Measurements from ENCODE around the gene KIF21B. TPM values are rescaled to one million over a fixed set of nuclear protein-coding genes. Genes with fewer than 3 reads are reported as not detected.

The KIF21B gene
- total and polyA plus RNA-seq, 2 experiments from 2014 or later: 4.6 to 34.3 TPM

DNA sequence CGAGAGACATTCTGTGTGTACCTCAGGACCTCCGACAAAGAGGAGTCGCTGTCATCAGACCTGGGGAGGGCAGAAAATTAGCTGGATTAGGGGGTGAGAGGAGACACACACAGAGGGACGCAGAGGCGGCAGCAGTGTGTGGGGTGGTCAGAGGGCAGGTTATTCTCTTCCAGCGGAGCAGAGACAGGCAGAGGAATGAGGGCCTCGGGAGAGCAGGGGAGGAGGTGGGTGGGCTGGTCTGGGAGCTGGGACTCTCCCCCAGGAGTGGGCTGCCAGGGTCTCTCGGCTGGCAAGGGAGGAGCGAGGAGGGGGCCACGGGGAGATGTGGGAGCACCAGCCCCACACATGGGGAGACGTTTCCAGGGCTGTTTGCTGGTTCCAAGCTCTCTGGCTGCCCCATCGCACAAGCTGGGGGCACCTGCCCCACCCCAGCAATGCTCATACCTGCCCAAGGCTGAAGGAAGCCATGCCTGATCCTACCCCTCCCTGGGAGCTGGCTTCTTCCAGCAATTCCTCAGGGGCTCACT is 40.4 kb downstream of the KIF21B start (continued):
- TF ChIP-seq, protein P1, sequence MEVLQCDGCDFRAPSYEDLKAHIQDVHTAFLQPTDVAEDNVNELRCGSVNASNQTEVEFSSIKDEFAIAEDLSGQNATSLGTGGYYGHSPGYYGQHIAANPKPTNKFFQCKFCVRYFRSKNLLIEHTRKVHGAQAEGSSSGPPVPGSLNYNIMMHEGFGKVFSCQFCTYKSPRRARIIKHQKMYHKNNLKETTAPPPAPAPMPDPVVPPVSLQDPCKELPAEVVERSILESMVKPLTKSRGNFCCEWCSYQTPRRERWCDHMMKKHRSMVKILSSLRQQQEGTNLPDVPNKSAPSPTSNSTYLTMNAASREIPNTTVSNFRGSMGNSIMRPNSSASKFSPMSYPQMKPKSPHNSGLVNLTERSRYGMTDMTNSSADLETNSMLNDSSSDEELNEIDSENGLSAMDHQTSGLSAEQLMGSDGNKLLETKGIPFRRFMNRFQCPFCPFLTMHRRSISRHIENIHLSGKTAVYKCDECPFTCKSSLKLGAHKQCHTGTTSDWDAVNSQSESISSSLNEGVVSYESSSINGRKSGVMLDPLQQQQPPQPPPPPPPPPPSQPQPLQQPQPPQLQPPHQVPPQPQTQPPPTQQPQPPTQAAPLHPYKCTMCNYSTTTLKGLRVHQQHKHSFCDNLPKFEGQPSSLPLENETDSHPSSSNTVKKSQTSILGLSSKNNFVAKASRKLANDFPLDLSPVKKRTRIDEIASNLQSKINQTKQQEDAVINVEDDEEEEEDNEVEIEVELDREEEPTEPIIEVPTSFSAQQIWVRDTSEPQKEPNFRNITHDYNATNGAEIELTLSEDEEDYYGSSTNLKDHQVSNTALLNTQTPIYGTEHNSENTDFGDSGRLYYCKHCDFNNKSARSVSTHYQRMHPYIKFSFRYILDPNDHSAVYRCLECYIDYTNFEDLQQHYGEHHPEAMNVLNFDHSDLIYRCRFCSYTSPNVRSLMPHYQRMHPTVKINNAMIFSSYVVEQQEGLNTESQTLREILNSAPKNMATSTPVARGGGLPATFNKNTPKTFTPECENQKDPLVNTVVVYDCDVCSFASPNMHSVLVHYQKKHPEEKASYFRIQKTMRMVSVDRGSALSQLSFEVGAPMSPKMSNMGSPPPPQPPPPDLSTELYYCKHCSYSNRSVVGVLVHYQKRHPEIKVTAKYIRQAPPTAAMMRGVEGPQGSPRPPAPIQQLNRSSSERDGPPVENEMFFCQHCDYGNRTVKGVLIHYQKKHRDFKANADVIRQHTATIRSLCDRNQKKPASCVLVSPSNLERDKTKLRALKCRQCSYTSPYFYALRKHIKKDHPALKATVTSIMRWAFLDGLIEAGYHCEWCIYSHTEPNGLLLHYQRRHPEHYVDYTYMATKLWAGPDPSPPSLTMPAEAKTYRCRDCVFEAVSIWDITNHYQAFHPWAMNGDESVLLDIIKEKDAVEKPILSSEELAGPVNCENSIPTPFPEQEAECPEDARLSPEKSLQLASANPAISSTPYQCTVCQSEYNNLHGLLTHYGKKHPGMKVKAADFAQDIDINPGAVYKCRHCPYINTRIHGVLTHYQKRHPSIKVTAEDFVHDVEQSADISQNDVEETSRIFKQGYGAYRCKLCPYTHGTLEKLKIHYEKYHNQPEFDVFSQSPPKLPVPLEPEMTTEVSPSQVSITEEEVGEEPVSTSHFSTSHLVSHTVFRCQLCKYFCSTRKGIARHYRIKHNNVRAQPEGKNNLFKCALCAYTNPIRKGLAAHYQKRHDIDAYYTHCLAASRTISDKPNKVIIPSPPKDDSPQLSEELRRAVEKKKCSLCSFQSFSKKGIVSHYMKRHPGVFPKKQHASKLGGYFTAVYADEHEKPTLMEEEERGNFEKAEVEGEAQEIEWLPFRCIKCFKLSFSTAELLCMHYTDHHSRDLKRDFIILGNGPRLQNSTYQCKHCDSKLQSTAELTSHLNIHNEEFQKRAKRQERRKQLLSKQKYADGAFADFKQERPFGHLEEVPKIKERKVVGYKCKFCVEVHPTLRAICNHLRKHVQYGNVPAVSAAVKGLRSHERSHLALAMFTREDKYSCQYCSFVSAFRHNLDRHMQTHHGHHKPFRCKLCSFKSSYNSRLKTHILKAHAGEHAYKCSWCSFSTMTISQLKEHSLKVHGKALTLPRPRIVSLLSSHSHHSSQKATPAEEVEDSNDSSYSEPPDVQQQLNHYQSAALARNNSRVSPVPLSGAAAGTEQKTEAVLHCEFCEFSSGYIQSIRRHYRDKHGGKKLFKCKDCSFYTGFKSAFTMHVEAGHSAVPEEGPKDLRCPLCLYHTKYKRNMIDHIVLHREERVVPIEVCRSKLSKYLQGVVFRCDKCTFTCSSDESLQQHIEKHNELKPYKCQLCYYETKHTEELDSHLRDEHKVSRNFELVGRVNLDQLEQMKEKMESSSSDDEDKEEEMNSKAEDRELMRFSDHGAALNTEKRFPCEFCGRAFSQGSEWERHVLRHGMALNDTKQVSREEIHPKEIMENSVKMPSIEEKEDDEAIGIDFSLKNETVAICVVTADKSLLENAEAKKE (CRISPR knock-in tag; IDR thresholded peaks at IDR 0.05): no peak
- TF ChIP-seq STAT1 (IDR thresholded peaks at IDR 0.05; ENCODE audit: unreplicated experiment) (no peak), EZH2 (IDR thresholded peaks at IDR 0.05; ENCODE audit: low read depth, unreplicated experiment) (no peak), EZH2phosphoT487 (IDR thresholded peaks at IDR 0.05; ENCODE audit: unreplicated experiment) (no peak)

DNA sequence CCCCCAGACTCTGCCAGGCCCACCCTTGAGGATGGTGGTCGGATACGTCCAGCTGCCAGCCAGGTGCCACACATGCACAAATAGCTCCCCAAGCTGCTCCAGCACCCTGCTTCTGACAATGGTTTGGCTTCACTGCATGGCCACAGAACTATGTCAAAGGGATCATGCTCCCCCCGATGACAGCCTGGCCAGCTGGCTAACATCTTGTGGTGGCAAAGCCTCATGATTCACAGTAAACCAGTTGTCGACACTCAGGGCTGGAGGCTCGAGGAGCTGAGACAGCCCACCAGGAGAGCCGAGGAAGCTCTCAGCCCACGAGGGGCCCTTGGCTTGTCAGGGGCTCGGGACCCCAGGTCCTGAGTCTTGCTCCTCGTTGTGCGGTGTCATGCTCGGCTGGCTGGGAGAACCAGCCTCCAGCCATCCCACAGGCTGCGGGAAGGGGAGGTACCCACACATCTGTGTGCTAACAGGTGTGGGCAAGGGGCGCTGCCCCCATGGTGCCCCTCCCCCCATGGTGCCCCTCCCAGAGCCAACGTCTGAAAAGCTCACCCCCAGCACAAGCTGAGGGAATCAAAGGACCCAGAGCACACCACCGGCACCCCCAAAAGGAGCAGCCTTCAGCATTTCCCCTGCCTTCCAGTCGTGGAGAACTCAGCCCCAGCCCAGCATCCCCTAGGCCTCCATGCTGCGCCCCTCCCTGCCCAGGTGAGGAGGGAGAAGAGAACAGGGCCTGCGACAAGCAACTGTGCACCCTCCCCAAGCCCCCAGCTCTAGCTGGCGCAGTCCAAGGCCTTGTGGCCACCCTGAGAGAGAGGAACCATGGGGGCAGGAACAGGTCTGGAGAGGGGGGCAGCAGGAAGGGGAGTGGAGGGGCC is 41.2 kb downstream of the KIF21B start:
- Histone ChIP-seq H3K4me1 (ENCODE audit: insufficient read depth) (no peaks in the 10 kb centered on the region), H4K20me1 (replicated peaks; ENCODE audit: insufficient read depth) (peaks cover 2% of the 10 kb centered on the region; the same call in 1 of the 2 replicates), H3K36me3 (ENCODE audit: insufficient read depth) (peaks cover 12% of the 10 kb centered on the region), H3K79me2 (replicated peaks; ENCODE audit: insufficient read depth) (no peaks in the 10 kb centered on the region), H3F3A (replicated peaks; ENCODE audit: low read depth) (no peaks in the 10 kb centered on the region), H3K27ac (ENCODE audit: low read depth) (no peak overlapping the region), H2AFZ (no peak overlapping the region), H3K9me2 (ENCODE audit: insufficient read depth) (no peaks in the 10 kb centered on the region), H3K4me3 (no peak overlapping the region), H3K27me3 (ENCODE audit: insufficient read depth) (no peaks in the 10 kb centered on the region), H3K4me2 (no peak overlapping the region)
- Mint-ChIP-seq H3K9me3 (peaks cover 11% of the 10 kb centered on the region; the same call in 2 of the 3 replicates), H3K27ac (no peak overlapping the region), H3K4me3 (no peak overlapping the region), H3K4me1 (no peaks in the 10 kb centered on the region), H3K27me3 (ENCODE audit: insufficient read depth, low read depth, poor library complexity) (peaks cover 11% of the 10 kb centered on the region), H3K36me3 (ENCODE audit: low read depth) (peaks cover 39% of the 10 kb centered on the region)
- DNase-seq (ENCODE audit: low spot score) (no peak), ATAC-seq (no peak)
- TF ChIP-seq, protein P2, sequence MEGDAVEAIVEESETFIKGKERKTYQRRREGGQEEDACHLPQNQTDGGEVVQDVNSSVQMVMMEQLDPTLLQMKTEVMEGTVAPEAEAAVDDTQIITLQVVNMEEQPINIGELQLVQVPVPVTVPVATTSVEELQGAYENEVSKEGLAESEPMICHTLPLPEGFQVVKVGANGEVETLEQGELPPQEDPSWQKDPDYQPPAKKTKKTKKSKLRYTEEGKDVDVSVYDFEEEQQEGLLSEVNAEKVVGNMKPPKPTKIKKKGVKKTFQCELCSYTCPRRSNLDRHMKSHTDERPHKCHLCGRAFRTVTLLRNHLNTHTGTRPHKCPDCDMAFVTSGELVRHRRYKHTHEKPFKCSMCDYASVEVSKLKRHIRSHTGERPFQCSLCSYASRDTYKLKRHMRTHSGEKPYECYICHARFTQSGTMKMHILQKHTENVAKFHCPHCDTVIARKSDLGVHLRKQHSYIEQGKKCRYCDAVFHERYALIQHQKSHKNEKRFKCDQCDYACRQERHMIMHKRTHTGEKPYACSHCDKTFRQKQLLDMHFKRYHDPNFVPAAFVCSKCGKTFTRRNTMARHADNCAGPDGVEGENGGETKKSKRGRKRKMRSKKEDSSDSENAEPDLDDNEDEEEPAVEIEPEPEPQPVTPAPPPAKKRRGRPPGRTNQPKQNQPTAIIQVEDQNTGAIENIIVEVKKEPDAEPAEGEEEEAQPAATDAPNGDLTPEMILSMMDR (conservative IDR thresholded peaks at IDR 0.05; ENCODE audit: low read depth in 2 of 2): no peak
- TF ChIP-seq, protein P3, sequence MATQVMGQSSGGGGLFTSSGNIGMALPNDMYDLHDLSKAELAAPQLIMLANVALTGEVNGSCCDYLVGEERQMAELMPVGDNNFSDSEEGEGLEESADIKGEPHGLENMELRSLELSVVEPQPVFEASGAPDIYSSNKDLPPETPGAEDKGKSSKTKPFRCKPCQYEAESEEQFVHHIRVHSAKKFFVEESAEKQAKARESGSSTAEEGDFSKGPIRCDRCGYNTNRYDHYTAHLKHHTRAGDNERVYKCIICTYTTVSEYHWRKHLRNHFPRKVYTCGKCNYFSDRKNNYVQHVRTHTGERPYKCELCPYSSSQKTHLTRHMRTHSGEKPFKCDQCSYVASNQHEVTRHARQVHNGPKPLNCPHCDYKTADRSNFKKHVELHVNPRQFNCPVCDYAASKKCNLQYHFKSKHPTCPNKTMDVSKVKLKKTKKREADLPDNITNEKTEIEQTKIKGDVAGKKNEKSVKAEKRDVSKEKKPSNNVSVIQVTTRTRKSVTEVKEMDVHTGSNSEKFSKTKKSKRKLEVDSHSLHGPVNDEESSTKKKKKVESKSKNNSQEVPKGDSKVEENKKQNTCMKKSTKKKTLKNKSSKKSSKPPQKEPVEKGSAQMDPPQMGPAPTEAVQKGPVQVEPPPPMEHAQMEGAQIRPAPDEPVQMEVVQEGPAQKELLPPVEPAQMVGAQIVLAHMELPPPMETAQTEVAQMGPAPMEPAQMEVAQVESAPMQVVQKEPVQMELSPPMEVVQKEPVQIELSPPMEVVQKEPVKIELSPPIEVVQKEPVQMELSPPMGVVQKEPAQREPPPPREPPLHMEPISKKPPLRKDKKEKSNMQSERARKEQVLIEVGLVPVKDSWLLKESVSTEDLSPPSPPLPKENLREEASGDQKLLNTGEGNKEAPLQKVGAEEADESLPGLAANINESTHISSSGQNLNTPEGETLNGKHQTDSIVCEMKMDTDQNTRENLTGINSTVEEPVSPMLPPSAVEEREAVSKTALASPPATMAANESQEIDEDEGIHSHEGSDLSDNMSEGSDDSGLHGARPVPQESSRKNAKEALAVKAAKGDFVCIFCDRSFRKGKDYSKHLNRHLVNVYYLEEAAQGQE (IDR thresholded peaks at IDR 0.05; ENCODE audit: unreplicated experiment): no peak
- TF ChIP-seq EZH2 (IDR thresholded peaks at IDR 0.05; ENCODE audit: low read depth, unreplicated experiment): no peak

All from GM23338 (cell line).